ENCODE measurements around the gene EIF3I. TPM values are rescaled to one million over a fixed set of nuclear protein-coding genes. Genes with fewer than 3 reads are reported as not detected.
A peak's percentile ranks its signal among the peaks of the same experiment; 100 is the strongest.

EIF3I gene
- total RNA-seq, 1 experiment from 2014 or later: 294 TPM

GRCh38 chr1:32204943-32205361 is 17.3 kb upstream of the EIF3I start:
- no TSS peak for BruUV-seq (replicated peaks)
- H3K4me3 ChIP-seq (ENCODE audit: low read depth in 2 of 2, low read length in 2 of 2): peak overlapping the region; percentile 63 to 90
- peaks cover 28% of the 10 kb centered on the region for H3K4me1 ChIP-seq (ENCODE audit: control insufficient read depth, insufficient read depth, low read length)
- DNase-seq (ENCODE audit: low read depth, low spot score) (no peak), ATAC-seq (peak; percentile 32)
- H3K27me3 ChIP-seq (ENCODE audit: control insufficient read depth, insufficient read depth, low read length): no peaks in the 10 kb centered on the region
- CTCF ChIA-PET: interaction anchor here (0.6 kb wide), 1 partner anchor 54 kb away, joined by 3 read pairs; no protein-coding TSS in a partner anchor
- H3K27ac ChIP-seq (ENCODE audit: low read length): peak overlapping the region; percentile 77
- POLR2A ChIA-PET: no interaction called here
- no peaks in the 10 kb centered on the region for H3K9me3 ChIP-seq (ENCODE audit: control insufficient read depth, insufficient read depth, low read depth, low read length)
- intact Hi-C loops (cut with micrococcal nuclease; ENCODE audit: unreplicated experiment) (no loop called here), in situ Hi-C loops (cut with HindIII; ENCODE audit: low pct_unique_long_range_greater_than_20kb, low sequenced_read_pairs) (no loop called here)
- H3K36me3 ChIP-seq (ENCODE audit: control insufficient read depth, insufficient read depth, low read length): no peaks in the 10 kb centered on the region
- TF ChIP-seq, protein P1, sequence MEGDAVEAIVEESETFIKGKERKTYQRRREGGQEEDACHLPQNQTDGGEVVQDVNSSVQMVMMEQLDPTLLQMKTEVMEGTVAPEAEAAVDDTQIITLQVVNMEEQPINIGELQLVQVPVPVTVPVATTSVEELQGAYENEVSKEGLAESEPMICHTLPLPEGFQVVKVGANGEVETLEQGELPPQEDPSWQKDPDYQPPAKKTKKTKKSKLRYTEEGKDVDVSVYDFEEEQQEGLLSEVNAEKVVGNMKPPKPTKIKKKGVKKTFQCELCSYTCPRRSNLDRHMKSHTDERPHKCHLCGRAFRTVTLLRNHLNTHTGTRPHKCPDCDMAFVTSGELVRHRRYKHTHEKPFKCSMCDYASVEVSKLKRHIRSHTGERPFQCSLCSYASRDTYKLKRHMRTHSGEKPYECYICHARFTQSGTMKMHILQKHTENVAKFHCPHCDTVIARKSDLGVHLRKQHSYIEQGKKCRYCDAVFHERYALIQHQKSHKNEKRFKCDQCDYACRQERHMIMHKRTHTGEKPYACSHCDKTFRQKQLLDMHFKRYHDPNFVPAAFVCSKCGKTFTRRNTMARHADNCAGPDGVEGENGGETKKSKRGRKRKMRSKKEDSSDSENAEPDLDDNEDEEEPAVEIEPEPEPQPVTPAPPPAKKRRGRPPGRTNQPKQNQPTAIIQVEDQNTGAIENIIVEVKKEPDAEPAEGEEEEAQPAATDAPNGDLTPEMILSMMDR (IDR thresholded peaks at IDR 0.05): no peak
- TF ChIP-seq POLR2AphosphoS5 (IDR thresholded peaks at IDR 0.05; ENCODE audit: low read depth, low read length) (no peak), SIN3A (IDR thresholded peaks at IDR 0.05; ENCODE audit: borderline replicate concordance, insufficient read depth, low read depth, low read length) (no peak), TCF7L2 (IDR thresholded peaks at IDR 0.05; ENCODE audit: low read depth, low read length) (no peak)
- TF ChIP-seq, protein P2, sequence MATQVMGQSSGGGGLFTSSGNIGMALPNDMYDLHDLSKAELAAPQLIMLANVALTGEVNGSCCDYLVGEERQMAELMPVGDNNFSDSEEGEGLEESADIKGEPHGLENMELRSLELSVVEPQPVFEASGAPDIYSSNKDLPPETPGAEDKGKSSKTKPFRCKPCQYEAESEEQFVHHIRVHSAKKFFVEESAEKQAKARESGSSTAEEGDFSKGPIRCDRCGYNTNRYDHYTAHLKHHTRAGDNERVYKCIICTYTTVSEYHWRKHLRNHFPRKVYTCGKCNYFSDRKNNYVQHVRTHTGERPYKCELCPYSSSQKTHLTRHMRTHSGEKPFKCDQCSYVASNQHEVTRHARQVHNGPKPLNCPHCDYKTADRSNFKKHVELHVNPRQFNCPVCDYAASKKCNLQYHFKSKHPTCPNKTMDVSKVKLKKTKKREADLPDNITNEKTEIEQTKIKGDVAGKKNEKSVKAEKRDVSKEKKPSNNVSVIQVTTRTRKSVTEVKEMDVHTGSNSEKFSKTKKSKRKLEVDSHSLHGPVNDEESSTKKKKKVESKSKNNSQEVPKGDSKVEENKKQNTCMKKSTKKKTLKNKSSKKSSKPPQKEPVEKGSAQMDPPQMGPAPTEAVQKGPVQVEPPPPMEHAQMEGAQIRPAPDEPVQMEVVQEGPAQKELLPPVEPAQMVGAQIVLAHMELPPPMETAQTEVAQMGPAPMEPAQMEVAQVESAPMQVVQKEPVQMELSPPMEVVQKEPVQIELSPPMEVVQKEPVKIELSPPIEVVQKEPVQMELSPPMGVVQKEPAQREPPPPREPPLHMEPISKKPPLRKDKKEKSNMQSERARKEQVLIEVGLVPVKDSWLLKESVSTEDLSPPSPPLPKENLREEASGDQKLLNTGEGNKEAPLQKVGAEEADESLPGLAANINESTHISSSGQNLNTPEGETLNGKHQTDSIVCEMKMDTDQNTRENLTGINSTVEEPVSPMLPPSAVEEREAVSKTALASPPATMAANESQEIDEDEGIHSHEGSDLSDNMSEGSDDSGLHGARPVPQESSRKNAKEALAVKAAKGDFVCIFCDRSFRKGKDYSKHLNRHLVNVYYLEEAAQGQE (IDR thresholded peaks at IDR 0.05; ENCODE audit: insufficient read depth in 1 of 2, low read depth in 2 of 2, low read length in 1 of 2): no peak

DNA sequence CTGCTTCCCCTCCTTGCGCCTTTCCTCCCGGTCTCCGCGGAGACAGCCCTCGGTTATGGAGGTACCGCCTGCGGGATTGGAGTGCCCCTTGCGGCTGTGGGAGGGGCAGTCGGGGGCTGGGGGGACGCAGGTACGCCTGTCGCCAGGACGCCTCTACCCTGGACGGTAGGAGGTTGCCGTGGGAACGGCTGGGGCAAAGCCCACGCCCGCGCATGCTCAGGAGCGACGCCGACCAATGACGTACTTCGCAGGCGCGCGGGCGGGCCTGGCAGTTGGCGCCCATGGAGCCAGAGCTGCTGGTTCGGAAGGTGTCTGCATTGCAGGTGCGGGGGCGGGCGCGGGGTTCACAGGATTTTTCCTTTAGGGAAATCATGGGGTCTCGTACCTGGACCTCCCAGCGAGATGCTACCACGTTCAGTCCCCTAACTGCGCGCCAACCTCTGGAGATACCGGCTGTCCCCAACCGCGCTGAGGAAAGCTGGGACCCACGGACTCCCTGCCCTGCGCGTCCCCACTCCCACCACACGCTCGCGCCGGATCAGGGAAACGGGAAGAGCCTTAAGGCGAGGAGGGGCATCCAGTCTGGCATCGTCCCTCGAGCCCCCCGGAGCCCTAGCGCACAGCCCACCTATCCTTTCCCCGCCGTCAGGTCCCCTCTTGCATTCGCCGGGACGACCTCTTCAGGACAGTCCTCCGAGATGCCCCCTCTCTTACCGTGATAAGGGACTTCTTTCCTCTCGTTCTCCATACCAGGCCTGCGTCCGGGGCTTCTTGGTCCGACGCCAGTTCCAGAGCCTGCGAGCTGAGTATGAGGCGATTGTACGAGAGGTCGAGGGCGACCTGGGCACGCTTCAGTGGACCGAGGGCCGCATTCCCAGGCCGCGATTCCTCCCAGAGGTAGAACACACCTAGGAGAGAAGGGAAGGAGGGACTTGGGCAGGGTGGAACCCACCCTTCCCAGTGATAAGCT is 16.5 kb upstream of the EIF3I start, which contains the start of gene IQCC:
Gene IQCC, plus strand, starts transcription at position 271 of the 970 bp plus-strand sequence. Its CDS starts 11 bp downstream, at position 282.
- Histone ChIP-seq H3K27me3 (ENCODE audit: control insufficient read depth, insufficient read depth, low read length) (no peaks in the 10 kb centered on the region), H3K27ac (ENCODE audit: low read length) (peak within 1 kb of the TSS; percentile 77), H3K36me3 (ENCODE audit: control insufficient read depth, insufficient read depth, low read length) (no peaks in the 10 kb centered on the region), H3K9me3 (ENCODE audit: control insufficient read depth, insufficient read depth, low read depth, low read length) (no peaks in the 10 kb centered on the region), H3K4me3 (ENCODE audit: low read depth in 2 of 2, low read length in 2 of 2) (peak within 1 kb of the TSS; percentile 63 to 90), H3K4me1 (ENCODE audit: control insufficient read depth, insufficient read depth, low read length) (peaks cover 24% of the 10 kb centered on the region)
- ChIA-PET CTCF (interaction anchor here (0.6 to 1.5 kb wide), 2 partner anchors 10 to 53 kb away, joined by 3 to 5 read pairs; no protein-coding TSS in a partner anchor), POLR2A (interaction anchor here (0.6 kb wide), 1 partner anchor 100 kb away, joined by 8 read pairs; no protein-coding TSS in a partner anchor)
- in situ Hi-C loops (cut with HindIII; ENCODE audit: low pct_unique_long_range_greater_than_20kb, low sequenced_read_pairs): no loop called here
- DNase-seq (ENCODE audit: low read depth, low spot score): no peak
- TSS peak; percentile 93 for BruUV-seq (replicated peaks)
- no peak for TF ChIP-seq TCF7L2 (IDR thresholded peaks at IDR 0.05; ENCODE audit: low read depth, low read length)
- peak; percentile 87; the same call in 1 of the 2 replicates for TF ChIP-seq SIN3A (IDR thresholded peaks at IDR 0.05; ENCODE audit: borderline replicate concordance, insufficient read depth, low read depth, low read length)
- peak; percentile 90 for TF ChIP-seq POLR2AphosphoS5 (IDR thresholded peaks at IDR 0.05; ENCODE audit: low read depth, low read length)
- TF ChIP-seq, protein P1 (IDR thresholded peaks at IDR 0.05): no peak
- TF ChIP-seq, protein P2 (IDR thresholded peaks at IDR 0.05; ENCODE audit: insufficient read depth in 1 of 2, low read depth in 2 of 2, low read length in 1 of 2): no peak
- intact Hi-C loops (cut with micrococcal nuclease; ENCODE audit: unreplicated experiment): no loop called here
- peak; percentile 88 for ATAC-seq
